Measurements from ENCODE around the gene NDUFB10. TPM values are rescaled to one million over a fixed set of nuclear protein-coding genes. Genes with fewer than 3 reads are reported as not detected.

NDUFB10 gene
- 73.6 TPM for total RNA-seq

GRCh38 chr16:1959269-1960039 is at the start of gene NDUFB10:
TSS of gene NDUFB10 (plus strand) at chr16:1959538. CDS start at chr16:1959625, 87 bp downstream.

GRCh38 chr16:1918351-1919326 is 40.7 kb upstream of the NDUFB10 start, which contains the start of gene HS3ST6:
TSS of gene HS3ST6 (minus strand) at chr16:1918415. CDS start at chr16:1918323, 92 bp downstream.

GRCh38 chr16:1942810-1943726 is 16.3 kb upstream of the NDUFB10 start, which contains the start of gene MSRB1:
TSS of gene MSRB1 (minus strand) at chr16:1943199. CDS start at chr16:1943156, 43 bp downstream.

GRCh38 chr16:1964506-1965395 is 5.4 kb downstream of the NDUFB10 start, which contains the start of gene RPS2:
TSS of gene RPS2 (minus strand) at chr16:1964826. CDS start at chr16:1964625, 201 bp downstream.

DNA sequence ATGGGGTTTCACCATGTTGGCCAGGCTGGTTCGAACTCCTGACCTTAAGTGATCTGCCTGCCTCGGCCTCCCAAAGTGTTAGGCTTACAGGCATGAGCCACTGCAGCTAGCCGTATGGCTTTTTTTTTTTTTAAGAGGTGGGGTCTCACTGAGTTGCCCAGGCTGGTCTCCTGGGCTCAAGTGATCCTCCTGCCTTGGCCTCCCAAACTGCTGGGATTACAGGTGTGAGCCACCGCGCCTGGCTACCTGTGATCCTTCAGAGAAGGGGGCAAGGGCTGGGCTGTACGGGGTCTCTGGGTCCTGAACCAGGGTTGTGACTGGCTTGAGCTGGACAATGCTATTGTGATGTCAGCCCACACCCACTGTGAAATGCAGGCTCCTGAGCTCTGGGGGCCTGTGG is 7.1 kb downstream of the NDUFB10 start, which contains the start of gene RNF151:
TSS of gene RNF151 (plus strand) at position 397 of the 400 bp plus-strand sequence. CDS start 26 bp downstream, outside the sequence.

GRCh38 chr16:1971796-1972489 is 12.6 kb downstream of the NDUFB10 start, which contains the start of gene TBL3:
TSS of gene TBL3 (plus strand) at chr16:1972053. CDS start at chr16:1972165, 112 bp downstream.

GRCh38 chr16:1981398-1981836 is 22.1 kb downstream of the NDUFB10 start, which contains the start of gene NOXO1:
TSS of gene NOXO1 (minus strand) at chr16:1981469. CDS start at chr16:1981179, 290 bp downstream.

DNA sequence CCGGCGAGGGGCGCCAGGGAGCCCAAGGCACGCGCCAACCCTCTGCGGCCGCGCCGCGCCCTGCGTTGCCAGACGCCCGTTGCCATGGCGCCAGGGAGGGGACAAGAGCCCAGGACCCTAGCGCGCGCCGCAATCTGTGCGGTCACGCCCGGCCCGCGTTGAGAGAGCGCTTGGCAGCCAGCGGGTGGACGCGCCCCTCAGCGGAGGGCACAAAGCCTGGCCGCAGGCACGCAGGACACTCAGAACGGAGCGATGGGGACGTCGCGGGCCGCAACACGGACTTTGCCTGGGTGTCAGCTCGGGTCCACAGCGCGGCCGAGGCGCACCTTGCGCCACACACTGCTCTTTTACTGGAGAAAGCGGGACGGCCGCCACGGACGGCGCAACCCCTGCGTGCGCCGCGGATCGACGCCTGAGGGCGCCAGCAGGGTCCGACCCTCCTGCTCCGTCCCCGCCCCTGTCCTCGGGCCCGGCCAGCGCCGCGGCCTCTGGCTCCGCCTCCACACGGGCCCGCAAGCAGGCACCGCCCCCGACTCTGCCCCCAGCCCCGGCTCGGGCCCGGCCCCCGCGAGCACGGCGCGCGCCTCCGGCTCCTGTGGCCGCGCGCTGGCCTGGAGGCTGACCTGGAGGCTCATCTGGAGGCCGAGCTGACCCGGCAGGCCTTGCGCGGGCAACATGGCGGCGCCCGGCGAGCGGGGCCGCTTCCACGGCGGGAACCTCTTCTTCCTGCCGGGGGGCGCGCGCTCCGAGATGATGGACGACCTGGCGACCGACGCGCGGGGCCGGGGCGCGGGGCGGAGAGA is 24.4 kb downstream of the NDUFB10 start, which contains the start of gene GFER:
TSS of gene GFER (plus strand) at position 650 of the 803 bp plus-strand sequence. CDS start at position 676, 26 bp downstream.

GRCh38 chr16:1989209-1990100 is 30.1 kb downstream of the NDUFB10 start, which contains the start of gene SYNGR3:
TSS of gene SYNGR3 (plus strand) at chr16:1989970. CDS start at chr16:1990103, 133 bp downstream.

GRCh38 chr16:2009791-2010510 is 50.6 kb downstream of the NDUFB10 start, which contains the start of gene ZNF598:
TSS of gene ZNF598 (minus strand) at chr16:2009821.

Small RNA genes lying within 50 kb of the gene (small RNA-seq; reads per million reads assigned to genes)
- not detected for gene AC005363.2 (ENCODE audit: low replicate concordance)
- not detected for gene SNORA10 (ENCODE audit: low replicate concordance)
- not detected for gene SNORA64 (ENCODE audit: low replicate concordance)

Other genes with a start within 250 kb of the NDUFB10 start
- gene NME3, start 188.0 kb upstream of the NDUFB10 start, total RNA-seq = 26.9 TPM
- gene EME2, start 186.7 kb upstream of the NDUFB10 start, total RNA-seq = 18.2 TPM
- gene MRPS34, start 186.4 kb upstream of the NDUFB10 start, total RNA-seq = 27.5 TPM
- 74.2 TPM for gene SPSB3, start 177.0 kb upstream of the NDUFB10 start, total RNA-seq
- 46.6 TPM for gene NUBP2, start 176.6 kb upstream of the NDUFB10 start, total RNA-seq
- gene IGFALS, start 165.8 kb upstream of the NDUFB10 start, total RNA-seq = 0.31 TPM
- gene HAGH, start 132.7 kb upstream of the NDUFB10 start, total RNA-seq = 59.5 TPM
- 61.7 TPM for gene FAHD1, start 132.3 kb upstream of the NDUFB10 start, total RNA-seq
- gene MEIOB, start 87.4 kb upstream of the NDUFB10 start, total RNA-seq = not detected
- gene HS3ST6, start 41.1 kb upstream of the NDUFB10 start, total RNA-seq = not detected
- 3.1 TPM for gene MSRB1, start 16.3 kb upstream of the NDUFB10 start, total RNA-seq
- gene RPL3L, start 4.8 kb upstream of the NDUFB10 start, total RNA-seq = not detected
- gene RPS2, start 5.3 kb downstream of the NDUFB10 start, total RNA-seq = 1,162 TPM
- not detected for gene RNF151, start 7.3 kb downstream of the NDUFB10 start, total RNA-seq
- 16.6 TPM for gene TBL3, start 12.5 kb downstream of the NDUFB10 start, total RNA-seq
- gene NOXO1, start 21.9 kb downstream of the NDUFB10 start, total RNA-seq = 2.8 TPM
- gene GFER, start 24.7 kb downstream of the NDUFB10 start, total RNA-seq = 16.6 TPM
- gene SYNGR3, start 30.4 kb downstream of the NDUFB10 start, total RNA-seq = 67.9 TPM
- gene ZNF598, start 50.3 kb downstream of the NDUFB10 start, total RNA-seq = 9.4 TPM
- gene NPW, start 60.2 kb downstream of the NDUFB10 start, total RNA-seq = not detected
- gene NHERF2, start 67.4 kb downstream of the NDUFB10 start, total RNA-seq = 10.0 TPM
- gene NTHL1, start 88.3 kb downstream of the NDUFB10 start, total RNA-seq = 22.5 TPM
- gene TSC2, start 88.4 kb downstream of the NDUFB10 start, total RNA-seq = 148 TPM
- gene PKD1, start 176.4 kb downstream of the NDUFB10 start, total RNA-seq = 272 TPM
- 4.4 TPM for gene RAB26, start 189.1 kb downstream of the NDUFB10 start, total RNA-seq
- 34.7 TPM for gene TRAF7, start 196.2 kb downstream of the NDUFB10 start, total RNA-seq
- gene CASKIN1, start 237.1 kb downstream of the NDUFB10 start, total RNA-seq = 39.8 TPM
- gene MLST8, start 245.9 kb downstream of the NDUFB10 start, total RNA-seq = 18.5 TPM